NCI-H82 (cell line): ENCODE results near the gene ACOT11.
A peak's percentile ranks its signal among the peaks of the same experiment; 100 is the strongest.
"Not testable (repeated sequence)": the region's sequence is repeated elsewhere in the genome, so short reads cannot be mapped to it uniquely, and the experiment has no call there.

Experiments
- DNase-seq: peaks from one replicate; lab custom pipeline; 2025; lab: John Stamatoyannopoulos, UW

Gene ACOT11

GRCh38 chr1:54547601-54548388 lies at the start of gene ACOT11:
ACOT11 (plus strand) TSS chr1:54548228; CDS start chr1:54548310, 82 bp downstream.
- DNase-seq = peak; percentile 99

- DNase-seq = peak; percentile 80
Observed at GRCh38 chr1:54498383-54499096, 49.5 kb upstream of the ACOT11 start.

- no peak for DNase-seq
Observed at GRCh38 chr1:54499097-54499359, 49.0 kb upstream of the ACOT11 start.

GRCh38 chr1:54499360-54500106 lies 48.5 kb upstream of the ACOT11 start:
- DNase-seq = peak; percentile 82

- DNase-seq = no peak
Observed at GRCh38 chr1:54500107-54500431, 48.0 kb upstream of the ACOT11 start.

- DNase-seq = no peak
Observed at GRCh38 chr1:54501849-54502248, 46.2 kb upstream of the ACOT11 start.

- DNase-seq = no peak
Observed at GRCh38 chr1:54502342-54502741, 45.7 kb upstream of the ACOT11 start.

- DNase-seq = no peak
Observed at GRCh38 chr1:54506594-54506993, 41.4 kb upstream of the ACOT11 start.

- DNase-seq = peak; percentile 45
Observed at GRCh38 chr1:54507033-54507870, 40.8 kb upstream of the ACOT11 start.

GRCh38 chr1:54510715-54511270 lies 37.2 kb upstream of the ACOT11 start:
- DNase-seq = no peak

- DNase-seq = peak; percentile 46
Observed at GRCh38 chr1:54513921-54514580, 34.0 kb upstream of the ACOT11 start.

- no peak for DNase-seq
Observed at GRCh38 chr1:54516249-54516920, 31.6 kb upstream of the ACOT11 start.

- peak; percentile 87 for DNase-seq
Observed at GRCh38 chr1:54517496-54517895, 30.5 kb upstream of the ACOT11 start.

GRCh38 chr1:54518489-54518888 lies 29.5 kb upstream of the ACOT11 start:
- DNase-seq = no peak

GRCh38 chr1:54519709-54520108 lies 28.3 kb upstream of the ACOT11 start:
- DNase-seq = peak; percentile 74

- no peak for DNase-seq
Observed at GRCh38 chr1:54520631-54521321, 27.3 kb upstream of the ACOT11 start.

GRCh38 chr1:54526565-54526964 lies 21.5 kb upstream of the ACOT11 start:
- DNase-seq = not testable (repeated sequence)

- no peak for DNase-seq
Observed at GRCh38 chr1:54528613-54529012, 19.4 kb upstream of the ACOT11 start.

GRCh38 chr1:54532033-54532432 lies 16.0 kb upstream of the ACOT11 start:
- no peak for DNase-seq

GRCh38 chr1:54536656-54537055 lies 11.4 kb upstream of the ACOT11 start:
- DNase-seq = not testable (repeated sequence)
